Hematopoietic multipotent progenitor cell treated with erythropoietin and hydrocortisone succinate and interleukin-3 and kit ligand, for 15 days (in vitro differentiated cells): ENCODE data around the gene MNX1.

Experiments used
- DNase-seq: peaks from one replicate; pipeline ENCODE4 v3.0.0-alpha.2; 2015; ENCODE audit warnings: low spot score

The MNX1 gene

GRCh38 chr7:157001920-157002818, 8.3 kb downstream of the MNX1 start:
- DNase-seq: no peak

DNA sequence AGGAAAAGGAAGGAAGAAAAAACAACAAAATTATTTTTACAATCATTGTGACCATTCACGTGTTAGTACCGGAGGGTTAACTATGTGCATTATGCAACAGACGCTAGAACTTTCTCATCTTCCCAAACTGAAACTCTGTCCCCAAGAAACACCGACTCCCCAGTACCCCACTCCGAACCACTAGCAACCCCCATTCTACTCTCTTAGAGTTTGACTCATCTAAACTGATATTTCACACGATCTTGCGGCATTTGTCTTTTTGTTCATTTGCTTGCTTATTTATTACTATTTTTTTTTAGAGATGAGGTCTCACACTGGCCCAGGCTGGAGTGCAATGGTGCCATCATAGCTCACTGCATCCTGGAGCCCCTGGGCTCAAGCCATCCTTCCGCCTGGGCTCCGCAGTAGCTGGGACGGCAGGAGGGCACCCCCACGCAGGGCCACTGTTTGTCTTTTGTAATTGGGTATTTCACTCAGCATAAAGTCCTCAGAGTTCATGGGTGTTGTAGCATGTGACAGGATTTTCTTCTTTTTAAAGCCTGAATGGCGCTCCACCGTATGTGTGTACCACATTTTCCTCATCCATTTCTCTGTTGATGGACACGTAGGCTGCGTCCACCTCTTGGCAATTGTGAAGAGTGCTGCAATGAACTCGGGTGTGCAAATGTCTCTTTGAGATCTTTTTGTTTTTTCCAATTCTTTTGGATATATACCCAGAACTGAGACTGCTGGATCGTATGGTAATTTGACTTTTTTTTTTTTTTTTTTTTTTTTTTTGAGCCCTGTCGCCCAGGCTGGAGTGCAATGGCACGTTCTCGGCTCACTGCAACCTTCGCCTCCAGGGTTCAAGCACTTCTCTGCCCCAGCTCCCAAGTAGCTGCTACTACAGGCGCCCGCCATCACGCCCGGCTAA, 9.5 kb downstream of the MNX1 start:
- no peak for DNase-seq

- no peak for DNase-seq
Observed at GRCh38 chr7:156999958-157000726, 10.3 kb downstream of the MNX1 start.

DNA sequence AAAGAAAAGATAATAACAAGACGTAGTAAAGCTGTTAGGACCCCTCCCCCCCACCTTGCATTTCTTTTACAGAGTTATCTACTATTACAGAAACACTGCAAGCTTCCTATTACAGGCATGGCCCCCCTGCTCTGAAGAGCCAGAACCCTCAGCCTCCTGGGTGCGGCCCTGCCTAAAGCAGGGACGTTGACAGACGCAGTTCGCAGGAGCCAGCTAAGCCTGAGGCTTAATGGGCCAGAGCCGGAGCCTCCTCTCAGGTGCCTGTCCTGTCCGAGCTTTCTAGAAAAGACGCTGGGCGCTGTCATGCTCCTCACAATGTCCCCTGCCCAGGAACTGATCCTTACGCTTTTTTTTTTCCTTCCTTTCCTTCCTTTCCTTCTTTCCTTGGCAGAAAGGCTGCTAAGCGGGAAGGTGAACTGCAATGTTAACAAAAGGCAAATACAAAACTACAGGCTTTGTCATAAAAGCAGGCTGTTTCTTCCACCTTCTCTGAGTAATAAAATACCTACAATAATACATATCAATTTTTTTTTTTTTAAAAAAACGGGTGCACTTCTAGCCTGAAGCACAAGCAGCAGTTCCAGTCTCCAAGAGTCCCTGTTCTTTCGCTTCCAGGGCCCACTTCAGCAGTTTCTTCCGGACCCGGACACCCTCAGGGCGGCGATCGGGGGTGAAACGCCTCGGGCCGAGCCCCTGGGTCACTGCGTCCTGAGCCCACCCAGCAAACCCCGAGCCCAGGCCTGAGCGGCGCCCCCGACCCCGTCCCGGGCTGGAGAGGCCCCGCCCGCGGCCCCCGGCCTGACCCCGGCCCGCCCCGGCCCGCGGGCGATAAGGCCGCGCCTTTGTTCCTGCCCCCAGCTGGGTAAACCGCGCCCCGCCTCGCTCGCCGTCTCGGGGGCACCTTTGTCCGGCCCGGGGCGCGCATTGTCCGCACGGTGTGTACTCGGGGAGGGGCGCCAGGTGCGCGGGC, 11.2 kb downstream of the MNX1 start:
- DNase-seq: no peak

GRCh38 chr7:156994417-156994816, 16.0 kb downstream of the MNX1 start:
- no peak for DNase-seq

- no peak for DNase-seq
Observed at GRCh38 chr7:156993925-156994235, 16.6 kb downstream of the MNX1 start.

DNA sequence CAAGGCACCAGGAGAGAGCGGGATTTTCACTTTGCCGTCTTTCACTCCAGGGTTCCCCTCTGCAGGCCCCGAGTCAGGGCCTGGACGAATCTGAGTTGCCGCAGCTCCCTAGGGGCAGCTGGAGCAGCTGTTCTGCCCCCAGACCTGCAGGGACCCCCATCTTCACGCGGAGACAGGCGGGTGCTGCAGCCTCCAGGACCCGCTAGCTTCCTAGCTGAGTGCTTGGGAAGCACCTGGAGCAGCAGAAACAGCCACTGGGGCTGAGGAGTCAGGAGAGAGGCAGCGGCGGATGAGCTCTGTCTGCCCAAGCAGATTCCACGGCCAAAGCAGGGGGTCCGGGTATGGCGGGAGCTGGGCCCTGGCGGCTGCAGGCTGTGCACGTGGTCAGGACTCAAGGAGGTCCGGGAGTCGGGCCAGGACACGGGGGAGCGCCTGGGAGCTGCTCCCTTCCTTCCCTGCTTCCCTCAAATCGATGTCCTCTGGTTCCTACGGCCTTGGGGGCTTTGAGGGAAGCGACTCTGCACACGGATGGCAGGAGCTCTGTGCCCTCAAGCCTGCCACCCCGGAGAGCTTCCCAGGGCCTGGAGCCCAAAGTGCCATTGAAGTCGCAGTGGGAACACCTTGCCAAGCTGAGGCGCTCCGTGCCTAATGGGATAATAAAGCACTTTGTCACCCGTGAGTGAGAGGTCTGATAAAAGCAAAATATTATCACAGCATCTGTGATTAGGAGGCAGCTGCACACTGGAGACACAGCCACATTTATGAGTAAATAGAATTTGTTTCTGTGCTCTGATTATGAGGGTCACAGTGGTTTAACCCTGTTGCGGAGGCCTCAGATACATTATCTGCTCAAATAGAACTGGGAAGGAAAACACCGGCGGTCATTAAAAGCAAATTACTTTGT, 17.2 kb downstream of the MNX1 start:
- no peak for DNase-seq

GRCh38 chr7:156989766-156990535, 20.5 kb downstream of the MNX1 start:
- no peak for DNase-seq

GRCh38 chr7:156988343-156989185, 21.9 kb downstream of the MNX1 start:
- DNase-seq: no peak

DNA sequence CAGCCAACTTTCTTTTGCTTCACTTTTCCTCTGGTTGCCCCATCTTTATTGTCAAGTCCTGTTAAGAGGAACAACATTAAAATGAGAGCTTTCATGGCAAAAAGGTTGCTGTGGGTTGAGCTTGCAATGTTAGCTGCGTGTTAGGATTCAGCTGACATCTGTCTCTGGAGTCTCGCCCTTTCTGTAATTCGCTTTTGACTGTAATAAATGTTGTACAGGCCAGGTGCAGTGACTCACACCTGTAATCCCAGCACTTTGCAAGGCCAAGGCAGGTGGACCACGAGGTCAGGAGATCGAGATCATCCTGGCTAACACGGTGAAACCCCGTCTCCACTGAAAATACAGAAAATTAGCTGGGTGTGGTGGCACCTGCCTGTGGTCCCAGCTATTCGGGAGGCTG, 24.1 kb downstream of the MNX1 start:
- DNase-seq: no peak

GRCh38 chr7:156985101-156985992, 25.1 kb downstream of the MNX1 start:
- no peak for DNase-seq

GRCh38 chr7:156984174-156984891, 26.1 kb downstream of the MNX1 start:
- DNase-seq: no peak

GRCh38 chr7:156979711-156980110, 30.8 kb downstream of the MNX1 start:
- DNase-seq: no peak

GRCh38 chr7:156979007-156979606, 31.4 kb downstream of the MNX1 start:
- DNase-seq: no peak

DNA sequence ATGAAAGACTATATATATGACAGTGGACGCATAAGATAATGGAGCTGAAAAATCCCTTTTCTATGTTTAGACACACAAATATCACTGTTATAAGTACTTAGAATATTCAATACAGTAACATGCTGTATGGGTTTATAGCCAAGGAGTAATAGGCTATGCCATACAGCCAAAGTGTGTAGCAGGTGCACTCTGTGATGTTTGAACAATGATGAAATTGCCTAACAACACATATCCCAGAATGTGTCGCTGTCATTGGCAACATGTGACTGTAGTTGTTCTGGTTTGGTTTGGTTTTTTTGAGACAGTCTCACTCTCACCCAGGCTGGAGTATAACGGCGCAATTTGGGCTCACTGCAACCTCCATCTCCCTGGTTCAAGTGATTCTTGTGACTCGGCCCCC, 34.8 kb downstream of the MNX1 start:
- DNase-seq: no peak

DNA sequence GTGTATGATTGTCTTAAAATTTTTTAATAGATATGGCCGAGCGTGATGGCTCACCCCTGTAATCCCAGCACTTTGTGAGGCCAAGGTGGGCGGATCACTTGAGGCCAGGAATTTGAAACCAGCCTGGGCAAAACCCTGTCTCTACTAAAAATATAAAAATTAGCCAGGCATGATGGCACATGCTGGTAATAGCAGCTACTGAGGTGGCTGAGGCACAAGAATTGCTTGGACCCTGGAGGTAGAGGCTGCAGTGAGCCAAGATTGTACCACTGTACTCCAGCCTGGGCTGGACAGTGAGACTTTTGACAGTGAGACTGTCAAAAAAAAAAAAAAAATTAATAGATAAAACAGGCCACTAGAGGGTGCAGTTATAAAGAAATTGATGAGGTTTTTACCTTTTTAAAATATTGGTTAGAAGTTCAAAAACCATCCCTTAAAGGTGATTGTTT, 40.5 kb downstream of the MNX1 start:
- DNase-seq: peak; percentile 34
